Tibial nerve (tissue), 4 donors: ENCODE data around the gene PILRB.

Experiments used
- EP300 ChIP-seq, 2 donors: sonication (generic); formaldehyde crosslinking; IDR thresholded peaks; one replicate each; pipeline ENCODE4 v1.6.1; 2017; ENCODE audit warnings: antibody characterized with exemption in 2 of 2, mild to moderate bottlenecking in 1 of 2
- POLR2A ChIP-seq, 2 donors: fragments of 450-650 bp; IDR thresholded peaks; one replicate each; pipeline ENCODE4 v1.6.1; 2017; ENCODE audit warnings: antibody characterized with exemption in 2 of 2, mild to moderate bottlenecking in 2 of 2, moderate library complexity in 2 of 2
- TF ChIP-seq, protein P1 (sequence below), 5 experiments: fragments of 200-600 bp in 3 of 5; fragments of 450-650 bp in 2 of 5; sonication (generic) in 3 of 5; IDR thresholded peaks; one replicate each; pipeline ENCODE4 v1.5.1; 2016 to 2019; ENCODE audit warnings: antibody characterized with exemption in 5 of 5, mild to moderate bottlenecking in 3 of 5, moderate library complexity in 2 of 5

- TF ChIP-seq, protein P1, sequence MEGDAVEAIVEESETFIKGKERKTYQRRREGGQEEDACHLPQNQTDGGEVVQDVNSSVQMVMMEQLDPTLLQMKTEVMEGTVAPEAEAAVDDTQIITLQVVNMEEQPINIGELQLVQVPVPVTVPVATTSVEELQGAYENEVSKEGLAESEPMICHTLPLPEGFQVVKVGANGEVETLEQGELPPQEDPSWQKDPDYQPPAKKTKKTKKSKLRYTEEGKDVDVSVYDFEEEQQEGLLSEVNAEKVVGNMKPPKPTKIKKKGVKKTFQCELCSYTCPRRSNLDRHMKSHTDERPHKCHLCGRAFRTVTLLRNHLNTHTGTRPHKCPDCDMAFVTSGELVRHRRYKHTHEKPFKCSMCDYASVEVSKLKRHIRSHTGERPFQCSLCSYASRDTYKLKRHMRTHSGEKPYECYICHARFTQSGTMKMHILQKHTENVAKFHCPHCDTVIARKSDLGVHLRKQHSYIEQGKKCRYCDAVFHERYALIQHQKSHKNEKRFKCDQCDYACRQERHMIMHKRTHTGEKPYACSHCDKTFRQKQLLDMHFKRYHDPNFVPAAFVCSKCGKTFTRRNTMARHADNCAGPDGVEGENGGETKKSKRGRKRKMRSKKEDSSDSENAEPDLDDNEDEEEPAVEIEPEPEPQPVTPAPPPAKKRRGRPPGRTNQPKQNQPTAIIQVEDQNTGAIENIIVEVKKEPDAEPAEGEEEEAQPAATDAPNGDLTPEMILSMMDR (IDR thresholded peaks at IDR 0.05) = no peak
- TF ChIP-seq POLR2A (IDR thresholded peaks at IDR 0.05) (no peak), EP300 (IDR thresholded peaks at IDR 0.05) (peak; percentile 44 to 69)
These were observed 9.1 kb upstream of the PILRB start for GRCh38 chr7:100348805-100349204.
